ENCODE data around the gene OSBPL3. TPM values are rescaled to one million over a fixed set of nuclear protein-coding genes. Genes with fewer than 3 reads are reported as not detected.

OSBPL3 gene
- total and polyA plus RNA-seq, 2 experiments from 2014 or later = 21.8 to 25.8 TPM

DNA sequence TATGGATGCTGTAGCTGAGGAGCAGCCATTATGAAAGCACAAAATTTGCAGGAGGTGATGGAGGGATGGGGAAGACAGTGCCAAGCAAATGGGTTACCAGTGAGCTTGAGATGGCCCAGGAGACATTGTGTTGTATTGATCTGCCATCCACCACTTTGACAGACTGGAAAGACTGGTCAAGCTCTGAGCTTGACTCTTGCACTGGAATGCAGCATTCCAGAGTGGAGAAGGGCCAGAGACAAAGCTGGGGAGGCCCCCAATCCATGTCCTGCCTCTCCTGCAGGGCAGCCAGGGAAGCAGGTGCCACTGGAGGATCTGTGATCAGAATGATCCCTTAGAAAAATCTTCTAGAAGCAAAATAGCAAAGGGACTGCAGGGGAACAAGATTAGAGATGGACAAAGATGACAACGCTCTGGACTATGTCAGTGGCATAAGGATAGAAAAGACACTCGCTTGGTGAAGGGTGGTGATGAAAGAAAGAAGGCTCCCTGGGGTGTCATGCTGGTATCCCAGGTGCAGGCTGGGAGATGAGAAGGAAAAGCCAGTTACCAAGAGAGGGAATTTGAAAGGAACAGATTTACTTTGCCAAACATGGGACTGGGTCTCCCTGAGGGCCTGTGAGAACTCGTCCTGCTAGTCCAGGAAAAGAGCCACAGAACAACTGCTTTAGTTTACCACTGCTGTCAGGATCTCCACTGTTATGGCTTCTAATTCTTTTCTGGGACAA is 227.7 kb downstream of the OSBPL3 start:
- Histone ChIP-seq H3K4me2 (ENCODE audit: unreplicated experiment) (peak overlapping the region; percentile 14), H3K9me2 (ENCODE audit: insufficient read depth) (no peaks in the 10 kb centered on the region), H3K4me1 (ENCODE audit: insufficient read depth) (peaks cover 43% of the 10 kb centered on the region), H3K79me2 (ENCODE audit: insufficient read depth) (peaks cover 34% of the 10 kb centered on the region), H4K20me1 (ENCODE audit: insufficient read depth) (no peaks in the 10 kb centered on the region), H3F3A (ENCODE audit: insufficient read depth) (peaks cover 32% of the 10 kb centered on the region; the same call in 1 of the 2 replicates), H3K9me3 (ENCODE audit: low read depth) (no peaks in the 10 kb centered on the region), H3K27ac (no peak overlapping the region), H3K9ac (no peak overlapping the region), H2AFZ (no peak overlapping the region), H3K4me3 (no peak overlapping the region), H3K36me3 (ENCODE audit: low read depth) (no peaks in the 10 kb centered on the region; the same call in 1 of the 2 replicates), H3K27me3 (replicated peaks; ENCODE audit: insufficient read depth) (no peaks in the 10 kb centered on the region)
- in situ Hi-C loops (cut with MboI) = no loop called here
- no peak for DNase-seq
- 59 to 68% methylated on average over 3 of the region's 3 CpGs for WGBS, 2 experiments (ENCODE audit: low coverage in 1 of 2, low lambda C conversion rate in 2 of 2, missing lambda C conversion rate in 2 of 2)
- TF ChIP-seq EZH2 (IDR thresholded peaks at IDR 0.05; ENCODE audit: insufficient read depth, poor library complexity, severe bottlenecking) (no peak), EZH2phosphoT487 (IDR thresholded peaks at IDR 0.05; ENCODE audit: insufficient read depth, low read depth) (no peak)

- WGBS, 2 experiments (ENCODE audit: low coverage in 1 of 2, low lambda C conversion rate in 2 of 2, missing lambda C conversion rate in 2 of 2) = 91 to 98% methylated on average over 1 of the region's 1 CpG
- Histone ChIP-seq H3K9ac (no peak overlapping the region), H4K20me1 (ENCODE audit: insufficient read depth) (no peaks in the 10 kb centered on the region), H3K36me3 (ENCODE audit: low read depth) (no peaks in the 10 kb centered on the region; the same call in 1 of the 2 replicates), H3K4me3 (no peak overlapping the region), H3K9me2 (ENCODE audit: insufficient read depth) (no peaks in the 10 kb centered on the region), H3K4me1 (ENCODE audit: insufficient read depth) (peaks cover 41% of the 10 kb centered on the region), H3F3A (ENCODE audit: insufficient read depth) (peaks cover 32% of the 10 kb centered on the region; the same call in 1 of the 2 replicates), H3K27ac (no peak overlapping the region), H3K9me3 (ENCODE audit: low read depth) (no peaks in the 10 kb centered on the region), H3K27me3 (replicated peaks; ENCODE audit: insufficient read depth) (no peaks in the 10 kb centered on the region), H3K4me2 (ENCODE audit: unreplicated experiment) (no peak overlapping the region), H2AFZ (no peak overlapping the region), H3K79me2 (ENCODE audit: insufficient read depth) (peaks cover 34% of the 10 kb centered on the region)
- no peak for DNase-seq
- in situ Hi-C loops (cut with MboI) = no loop called here
- TF ChIP-seq EZH2 (IDR thresholded peaks at IDR 0.05; ENCODE audit: insufficient read depth, poor library complexity, severe bottlenecking) (no peak), EZH2phosphoT487 (IDR thresholded peaks at IDR 0.05; ENCODE audit: insufficient read depth, low read depth) (no peak)
Observed at GRCh38 chr7:24751484-24751883, 228.5 kb downstream of the OSBPL3 start.

GRCh38 chr7:24750441-24751055 is 229.4 kb downstream of the OSBPL3 start:
- in situ Hi-C loops (cut with MboI) = no loop called here
- no peaks in the 10 kb centered on the region for H3K27me3 ChIP-seq (replicated peaks; ENCODE audit: insufficient read depth)
- no peaks in the 10 kb centered on the region; the same call in 1 of the 2 replicates for H3K36me3 ChIP-seq (ENCODE audit: low read depth)

DNA sequence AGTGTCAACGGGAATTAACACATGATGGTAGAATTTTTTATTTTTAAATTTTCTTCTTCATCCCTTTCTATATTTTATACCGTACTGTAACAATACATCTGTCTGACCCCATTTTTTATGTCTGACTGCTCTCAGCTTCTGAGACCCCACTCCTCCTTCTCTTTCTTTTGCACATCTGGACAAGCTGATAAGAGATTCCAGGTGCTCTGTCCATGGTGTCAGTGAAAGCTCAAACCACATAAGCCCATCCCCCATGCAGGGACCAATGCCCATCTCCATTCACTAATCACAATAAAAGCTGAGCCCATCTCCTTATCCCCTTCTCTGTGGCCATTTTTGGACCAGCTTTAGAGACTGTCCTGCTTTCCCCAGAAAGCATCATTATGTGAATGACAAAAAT is 231.5 kb downstream of the OSBPL3 start:
- in situ Hi-C loops (cut with MboI) = no loop called here
- no peaks in the 10 kb centered on the region for H3K9me2 ChIP-seq (ENCODE audit: insufficient read depth)
- TF ChIP-seq EZH2phosphoT487 (IDR thresholded peaks at IDR 0.05; ENCODE audit: insufficient read depth, low read depth) = no peak
- TF ChIP-seq EZH2 (IDR thresholded peaks at IDR 0.05; ENCODE audit: insufficient read depth, poor library complexity, severe bottlenecking) = no peak
- peaks cover 23% of the 10 kb centered on the region for H3K79me2 ChIP-seq (ENCODE audit: insufficient read depth)
- H3K9ac ChIP-seq = no peak overlapping the region
- H3K9me3 ChIP-seq (ENCODE audit: low read depth) = no peaks in the 10 kb centered on the region
- H3K27ac ChIP-seq = no peak overlapping the region
- no peak overlapping the region for H3K4me2 ChIP-seq (ENCODE audit: unreplicated experiment)
- H3K4me3 ChIP-seq = no peak overlapping the region
- no peaks in the 10 kb centered on the region; the same call in 1 of the 2 replicates for H3K36me3 ChIP-seq (ENCODE audit: low read depth)
- peaks cover 18% of the 10 kb centered on the region for H3K4me1 ChIP-seq (ENCODE audit: insufficient read depth)
- no peak for DNase-seq
- H4K20me1 ChIP-seq (ENCODE audit: insufficient read depth) = no peaks in the 10 kb centered on the region
- no peaks in the 10 kb centered on the region for H3K27me3 ChIP-seq (replicated peaks; ENCODE audit: insufficient read depth)
- WGBS, 2 experiments (ENCODE audit: low coverage in 1 of 2, low lambda C conversion rate in 2 of 2, missing lambda C conversion rate in 2 of 2) = 92 to 100% methylated on average over 2 of the region's 2 CpGs
- no peak overlapping the region for H2AFZ ChIP-seq
- H3F3A ChIP-seq (ENCODE audit: insufficient read depth) = 0 out of 2 replicates have a peak, but pooled peaks cover 13% of the 10 kb centered on the region

More at GRCh38 chr7:24750441-24751055, 229.4 kb downstream of the OSBPL3 start:
- H3K9me3 ChIP-seq (ENCODE audit: low read depth) = no peaks in the 10 kb centered on the region
- no peaks in the 10 kb centered on the region for H3K9me2 ChIP-seq (ENCODE audit: insufficient read depth)
- H3F3A ChIP-seq (ENCODE audit: insufficient read depth) = peaks cover 25% of the 10 kb centered on the region; the same call in 1 of the 2 replicates
- H2AFZ ChIP-seq = no peak overlapping the region
- 93 to 98% methylated on average over 3 of the region's 3 CpGs for WGBS, 2 experiments (ENCODE audit: low coverage in 1 of 2, low lambda C conversion rate in 2 of 2, missing lambda C conversion rate in 2 of 2)
- no peak for DNase-seq
- H3K4me1 ChIP-seq (ENCODE audit: insufficient read depth) = peaks cover 32% of the 10 kb centered on the region
- no peaks in the 10 kb centered on the region for H4K20me1 ChIP-seq (ENCODE audit: insufficient read depth)
- no peak overlapping the region for H3K4me3 ChIP-seq
- H3K4me2 ChIP-seq (ENCODE audit: unreplicated experiment) = no peak overlapping the region
- no peak overlapping the region for H3K9ac ChIP-seq
- no peak for TF ChIP-seq EZH2 (IDR thresholded peaks at IDR 0.05; ENCODE audit: insufficient read depth, poor library complexity, severe bottlenecking)
- H3K27ac ChIP-seq = no peak overlapping the region
- peaks cover 29% of the 10 kb centered on the region for H3K79me2 ChIP-seq (ENCODE audit: insufficient read depth)

Other genes with a start within 250 kb of the OSBPL3 start
- gene GSDME, start 222.7 kb downstream of the OSBPL3 start, total RNA-seq (2014; rRNA removed; shearing (Covaris generic)) = 39.4 and 63.6 TPM in 2 replicates
- 49.4 and 51.1 TPM in 2 replicates for gene GSDME, start 222.7 kb downstream of the OSBPL3 start, polyA plus RNA-seq (2016; fragmentation: Nextera tagmentation; extraction: Ambion mirVana)
- 51.6 and 56.9 TPM in 2 replicates for gene CYCS, start 145.1 kb upstream of the OSBPL3 start, total RNA-seq (2014; rRNA removed; shearing (Covaris generic))
- gene CYCS, start 145.1 kb upstream of the OSBPL3 start, polyA plus RNA-seq (2016; fragmentation: Nextera tagmentation; extraction: Ambion mirVana) = 156 TPM in 2 replicates
- not detected in 2 replicates for gene NPVF, start 248.3 kb upstream of the OSBPL3 start, total RNA-seq (2014; rRNA removed; shearing (Covaris generic))
- not detected in 2 replicates for gene NPVF, start 248.3 kb upstream of the OSBPL3 start, polyA plus RNA-seq (2016; fragmentation: Nextera tagmentation; extraction: Ambion mirVana)

Data from GM23248 (cell line).